ENCODE measurements around the gene GKN1.

The GKN1 gene, protein sequence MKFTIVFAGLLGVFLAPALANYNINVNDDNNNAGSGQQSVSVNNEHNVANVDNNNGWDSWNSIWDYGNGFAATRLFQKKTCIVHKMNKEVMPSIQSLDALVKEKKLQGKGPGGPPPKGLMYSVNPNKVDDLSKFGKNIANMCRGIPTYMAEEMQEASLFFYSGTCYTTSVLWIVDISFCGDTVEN

DNA sequence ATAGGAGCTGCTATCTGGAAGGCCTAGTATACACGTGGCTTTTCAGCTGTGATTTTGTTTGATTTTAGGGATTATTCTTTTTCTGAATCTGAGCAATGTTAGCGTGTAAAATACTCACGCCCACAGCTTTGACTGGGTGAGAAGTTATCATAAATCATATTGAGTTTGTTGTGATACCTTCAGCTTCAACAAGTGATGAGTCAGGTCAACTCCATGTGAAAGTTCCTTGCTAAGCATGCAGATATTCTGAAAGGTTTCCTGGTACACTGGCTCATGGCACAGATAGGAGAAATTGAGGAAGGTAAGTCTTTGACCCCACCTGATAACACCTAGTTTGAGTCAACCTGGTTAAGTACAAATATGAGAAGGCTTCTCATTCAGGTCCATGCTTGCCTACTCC lies at the start of gene GKN1:
Gene GKN1, plus strand, starts transcription at position 386 of the 400 bp plus-strand sequence. CDS start 42 bp downstream, outside the sequence.
- TF ChIP-seq, protein P1, sequence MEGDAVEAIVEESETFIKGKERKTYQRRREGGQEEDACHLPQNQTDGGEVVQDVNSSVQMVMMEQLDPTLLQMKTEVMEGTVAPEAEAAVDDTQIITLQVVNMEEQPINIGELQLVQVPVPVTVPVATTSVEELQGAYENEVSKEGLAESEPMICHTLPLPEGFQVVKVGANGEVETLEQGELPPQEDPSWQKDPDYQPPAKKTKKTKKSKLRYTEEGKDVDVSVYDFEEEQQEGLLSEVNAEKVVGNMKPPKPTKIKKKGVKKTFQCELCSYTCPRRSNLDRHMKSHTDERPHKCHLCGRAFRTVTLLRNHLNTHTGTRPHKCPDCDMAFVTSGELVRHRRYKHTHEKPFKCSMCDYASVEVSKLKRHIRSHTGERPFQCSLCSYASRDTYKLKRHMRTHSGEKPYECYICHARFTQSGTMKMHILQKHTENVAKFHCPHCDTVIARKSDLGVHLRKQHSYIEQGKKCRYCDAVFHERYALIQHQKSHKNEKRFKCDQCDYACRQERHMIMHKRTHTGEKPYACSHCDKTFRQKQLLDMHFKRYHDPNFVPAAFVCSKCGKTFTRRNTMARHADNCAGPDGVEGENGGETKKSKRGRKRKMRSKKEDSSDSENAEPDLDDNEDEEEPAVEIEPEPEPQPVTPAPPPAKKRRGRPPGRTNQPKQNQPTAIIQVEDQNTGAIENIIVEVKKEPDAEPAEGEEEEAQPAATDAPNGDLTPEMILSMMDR (IDR thresholded peaks at IDR 0.05; ENCODE audit: insufficient read depth, low read depth, low read length, missing control alignments), result no peak
- no peak within 1 kb of the TSS for H3K4me3 ChIP-seq (ENCODE audit: low read depth, low read length)
- DNase-seq (ENCODE audit: low read depth), result no peak

DNA sequence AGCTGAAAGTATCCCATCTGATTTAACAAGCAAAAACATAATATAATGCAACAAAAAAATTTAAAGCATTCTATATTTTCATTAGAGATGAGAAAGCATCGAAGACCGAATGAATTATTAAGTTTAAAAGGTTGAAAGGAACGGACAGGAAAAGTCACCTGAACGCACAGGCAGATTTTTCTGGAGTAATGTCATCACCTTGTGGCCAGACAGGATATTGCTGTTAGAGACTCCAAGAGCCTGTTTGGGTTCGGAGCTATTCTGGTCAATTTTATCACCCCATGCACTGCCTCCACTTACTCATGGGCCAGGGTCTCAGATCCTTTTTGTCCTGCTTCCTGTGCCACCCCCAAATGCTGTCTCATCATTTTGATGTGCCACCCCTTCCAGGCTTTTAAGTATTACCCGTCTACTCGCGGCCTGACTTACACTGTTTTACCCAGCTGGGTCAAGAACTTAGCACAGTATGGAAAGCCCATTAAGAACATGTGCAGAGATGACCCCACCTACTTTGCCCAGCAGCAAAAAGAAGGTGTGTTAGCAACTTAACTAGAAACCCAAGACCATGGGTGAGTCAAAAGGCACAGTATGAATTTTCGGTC lies 49.0 kb upstream of the GKN1 start:
- no peak overlapping the region for H3K4me3 ChIP-seq (ENCODE audit: low read depth, low read length)
- TF ChIP-seq, protein P1 (IDR thresholded peaks at IDR 0.05; ENCODE audit: insufficient read depth, low read depth, low read length, missing control alignments), result peak; percentile 96
- DNase-seq (ENCODE audit: low read depth), result peak; percentile 65

DNA sequence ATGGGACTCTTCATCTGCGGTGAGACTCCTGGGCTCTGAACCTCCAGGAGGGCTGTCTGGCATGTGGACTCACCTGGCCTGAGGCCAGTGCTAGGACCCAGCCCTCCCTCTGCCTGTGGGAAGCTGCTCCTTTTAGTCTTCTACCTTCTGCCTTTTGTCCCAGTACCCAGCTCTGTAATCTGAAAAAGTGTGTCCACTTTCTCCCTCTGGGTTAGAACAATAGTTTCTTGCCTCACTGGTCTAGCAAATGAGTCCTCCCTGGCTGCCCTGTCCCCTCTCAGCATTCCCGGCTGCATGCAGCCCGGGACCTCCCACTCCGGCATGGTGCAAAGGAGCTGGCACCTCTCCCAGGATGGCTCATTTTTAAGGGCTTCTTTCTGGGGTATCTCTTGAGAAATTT lies 47.6 kb upstream of the GKN1 start:
- no peak for DNase-seq (ENCODE audit: low read depth)
- H3K4me3 ChIP-seq (ENCODE audit: low read depth, low read length), result no peak overlapping the region
- TF ChIP-seq, protein P1 (IDR thresholded peaks at IDR 0.05; ENCODE audit: insufficient read depth, low read depth, low read length, missing control alignments), result no peak

DNA sequence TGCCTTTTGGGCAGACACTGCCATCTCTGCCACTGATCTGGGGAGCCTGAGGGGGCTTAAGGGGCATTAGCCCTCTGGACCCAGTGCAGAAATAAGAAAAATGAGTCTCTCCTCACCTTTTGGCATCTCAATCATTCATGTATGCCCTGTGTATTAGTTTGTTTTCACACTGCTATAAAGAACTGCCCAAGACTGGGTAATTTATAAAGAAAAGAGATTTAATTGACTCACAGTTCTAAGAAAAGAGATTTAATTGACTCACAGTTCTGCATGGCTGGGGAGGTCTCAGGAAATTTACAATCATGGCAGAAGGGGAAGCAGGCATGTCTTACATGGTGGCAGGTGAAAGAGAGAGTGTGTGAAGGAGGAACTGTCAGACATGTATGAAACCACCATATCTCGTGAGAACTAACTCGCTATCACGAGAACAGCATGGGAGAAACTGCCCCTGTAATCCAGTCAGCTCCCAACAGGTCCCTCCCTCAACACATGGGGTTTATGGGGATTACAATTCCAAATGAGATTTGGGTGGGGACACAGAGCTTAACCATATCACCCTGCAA lies 43.2 kb upstream of the GKN1 start:
- DNase-seq (ENCODE audit: low read depth), result peak; percentile 22
- no peak overlapping the region for H3K4me3 ChIP-seq (ENCODE audit: low read depth, low read length)
- TF ChIP-seq, protein P1 (IDR thresholded peaks at IDR 0.05; ENCODE audit: insufficient read depth, low read depth, low read length, missing control alignments), result no peak

DNA sequence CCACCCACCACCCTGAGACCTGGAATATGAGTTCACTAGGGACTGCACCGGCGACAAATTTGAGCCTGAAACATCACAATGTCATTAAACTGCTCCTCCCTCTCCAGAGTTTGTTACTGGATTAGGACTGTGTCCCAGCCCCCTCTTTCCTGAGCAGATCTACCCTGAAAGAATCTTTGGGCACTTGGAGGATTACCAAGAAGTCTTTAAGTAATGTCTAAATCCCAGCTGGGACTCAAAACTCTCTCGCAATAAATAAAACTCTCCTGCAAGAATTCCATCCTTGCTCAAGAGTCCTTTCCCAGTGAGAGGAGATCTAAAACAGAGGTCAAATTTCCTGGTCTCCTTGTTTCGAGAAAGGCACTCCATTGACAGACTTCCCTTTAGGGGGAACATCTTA lies 42.6 kb upstream of the GKN1 start:
- DNase-seq (ENCODE audit: low read depth), result no peak
- H3K4me3 ChIP-seq (ENCODE audit: low read depth, low read length), result no peak overlapping the region
- TF ChIP-seq, protein P1 (IDR thresholded peaks at IDR 0.05; ENCODE audit: insufficient read depth, low read depth, low read length, missing control alignments), result no peak

DNA sequence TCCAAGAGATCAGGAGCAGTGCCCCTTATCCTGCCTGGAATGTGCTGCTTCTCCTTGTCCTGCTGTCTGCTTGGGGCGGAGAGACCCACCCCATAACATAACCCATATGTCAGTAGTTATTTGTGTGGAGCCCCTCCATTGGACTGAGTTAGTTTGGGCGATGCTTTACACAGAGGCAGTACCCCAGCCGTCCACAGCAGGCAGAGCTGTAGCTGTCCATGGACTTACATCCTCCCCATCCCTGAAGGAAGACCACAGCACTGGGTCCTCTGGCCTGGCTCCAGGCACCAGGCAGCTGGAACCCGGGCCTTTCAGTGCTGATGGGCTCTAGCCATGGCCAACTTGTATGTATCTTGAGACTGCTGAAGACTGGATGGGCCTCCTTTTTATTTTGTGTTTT lies 42.0 kb upstream of the GKN1 start:
- no peak for DNase-seq (ENCODE audit: low read depth)
- no peak overlapping the region for H3K4me3 ChIP-seq (ENCODE audit: low read depth, low read length)
- TF ChIP-seq, protein P1 (IDR thresholded peaks at IDR 0.05; ENCODE audit: insufficient read depth, low read depth, low read length, missing control alignments), result no peak
